ENCODE data around the gene SLC45A2. TPM values are rescaled to one million over a fixed set of nuclear protein-coding genes. Genes with fewer than 3 reads are reported as not detected.
"Not testable (repeated sequence)": the region's sequence is repeated elsewhere in the genome, so short reads cannot be mapped to it uniquely, and the experiment has no call there.

Gene SLC45A2
- total and polyA plus RNA-seq, 11 donors: 0.30 TPM; not detected in 10

- H3K9me3 ChIP-seq: no peaks in the 10 kb centered on the region
- no peak for TF ChIP-seq POLR2A (IDR thresholded peaks at IDR 0.05)
- TF ChIP-seq CTCF (IDR thresholded peaks at IDR 0.05): no peak
- H3K36me3 ChIP-seq: no peaks in the 10 kb centered on the region
- no peaks in the 10 kb centered on the region for H3K27me3 ChIP-seq
- intact Hi-C loops (cut with DNase I): loop anchor here in 4 of 10 donors (10.0 kb wide), 2 partner anchors 492 to 532 kb away; no protein-coding TSS in a partner anchor
- no peak overlapping the region for H3K4me3 ChIP-seq
- peaks cover 0 to 15% (median 0%) of the 10 kb centered on the region in 12 donors for H3K4me1 ChIP-seq
- DNase-seq (no peak), ATAC-seq (no peak)
- WGBS, 4 donors: 46 to 58% (median 49%) methylated on average over 2 of the region's 2 CpGs
- no peak overlapping the region for H3K27ac ChIP-seq
These were observed 17.7 kb downstream of the SLC45A2 start for GRCh38 chr5:33966805-33967204.

DNA sequence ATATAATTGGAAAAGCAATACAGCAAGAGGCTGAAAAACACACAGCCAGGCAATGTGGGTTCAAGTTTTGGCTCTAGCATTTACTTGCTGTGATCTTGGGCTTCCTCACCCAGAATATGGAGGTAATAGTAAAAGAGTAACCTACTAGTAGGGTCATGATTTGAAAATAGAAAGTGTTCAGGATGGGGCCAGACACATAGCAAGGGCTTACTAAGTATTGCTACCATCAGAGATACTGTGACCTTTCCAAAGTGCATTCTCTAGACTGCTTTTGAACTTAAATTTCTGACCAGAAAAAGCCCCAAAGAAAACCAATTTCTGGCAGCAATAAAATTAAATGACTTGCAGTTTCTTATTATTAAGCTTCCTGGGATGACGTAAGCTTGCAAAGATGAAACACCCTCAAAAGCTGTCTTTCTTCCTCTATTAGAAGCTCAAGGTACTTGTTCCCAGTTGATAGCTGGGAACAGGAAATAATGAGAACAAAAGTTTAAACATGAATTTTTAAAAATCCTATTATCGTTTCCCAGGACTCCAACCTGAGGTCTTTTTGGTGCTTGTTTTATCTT is 20.3 kb downstream of the SLC45A2 start:
- Histone ChIP-seq H3K9me3 (no peaks in the 10 kb centered on the region), H3K27ac (no peak overlapping the region), H3K4me1 (peaks cover 0 to 12% (median 0%) of the 10 kb centered on the region in 12 donors), H3K36me3 (no peaks in the 10 kb centered on the region), H3K27me3 (no peaks in the 10 kb centered on the region), H3K4me3 (no peak overlapping the region)
- ATAC-seq (no peak), DNase-seq (no peak)
- 69 to 80% (median 71%) methylated on average over 2 of the region's 2 CpGs for WGBS, 4 donors
- intact Hi-C loops (cut with DNase I): loop anchor here in 4 of 10 donors (10.0 kb wide), 2 partner anchors 489 to 529 kb away; no protein-coding TSS in a partner anchor
- no peak for TF ChIP-seq CTCF (IDR thresholded peaks at IDR 0.05)
- TF ChIP-seq POLR2A (IDR thresholded peaks at IDR 0.05): no peak

- no peak for DNase-seq
- Histone ChIP-seq H3K27me3 (no peaks in the 10 kb centered on the region), H3K27ac (no peak overlapping the region), H3K36me3 (no peaks in the 10 kb centered on the region), H3K4me3 (no peak overlapping the region), H3K9me3 (peaks cover 0 to 20% (median 0%) of the 10 kb centered on the region in 12 donors), H3K4me1 (no peaks in the 10 kb centered on the region)
- ATAC-seq: no peak
- no peak for TF ChIP-seq POLR2A (IDR thresholded peaks at IDR 0.05)
- no peak for TF ChIP-seq CTCF (IDR thresholded peaks at IDR 0.05)
- WGBS, 4 donors: 73 to 78% (median 76%) methylated on average over 2 of the region's 2 CpGs
- intact Hi-C loops (cut with DNase I): no loop called here
These were observed 26.3 kb downstream of the SLC45A2 start for GRCh38 chr5:33958176-33958575.

- no peak for ATAC-seq
- no peak overlapping the region for H3K4me3 ChIP-seq
- intact Hi-C loops (cut with DNase I): no loop called here
- DNase-seq: no peak
- H3K27ac ChIP-seq: no peak overlapping the region
- TF ChIP-seq CTCF (IDR thresholded peaks at IDR 0.05) (no peak), POLR2A (IDR thresholded peaks at IDR 0.05) (no peak)
- 75 to 79% (median 77%) methylated on average over 2 of the region's 2 CpGs for WGBS, 4 donors
- H3K27me3 ChIP-seq: no peaks in the 10 kb centered on the region
- no peaks in the 10 kb centered on the region for H3K36me3 ChIP-seq
- H3K9me3 ChIP-seq: peaks cover 0 to 20% (median 0%) of the 10 kb centered on the region in 12 donors
- no peaks in the 10 kb centered on the region for H3K4me1 ChIP-seq
These were observed 26.8 kb downstream of the SLC45A2 start for GRCh38 chr5:33957577-33958150.

DNA sequence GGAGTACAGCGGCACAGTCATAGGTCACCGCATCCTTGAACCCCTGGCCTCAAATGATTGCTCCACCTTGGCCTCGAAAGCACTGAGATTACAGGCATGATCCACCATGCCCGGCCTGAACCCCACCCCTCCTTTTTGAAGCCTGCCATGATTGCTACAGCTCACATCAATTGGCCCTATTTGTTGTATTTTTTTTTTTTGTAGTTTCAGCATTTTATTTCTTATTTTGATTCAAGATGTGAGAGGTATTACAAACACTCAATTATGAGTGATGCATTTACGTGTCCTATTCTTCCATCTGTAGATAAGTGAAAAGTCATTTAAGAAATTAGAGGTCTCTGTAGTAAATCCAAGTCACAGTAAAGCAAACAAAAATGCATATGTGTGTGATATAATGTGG is 32.3 kb downstream of the SLC45A2 start:
- H3K4me3 ChIP-seq; ATAC-seq; intact Hi-C loops (cut with DNase I); H3K4me1 ChIP-seq; H3K36me3 ChIP-seq; H3K27me3 ChIP-seq; H3K27ac ChIP-seq; DNase-seq: not testable (repeated sequence)
- H3K9me3 ChIP-seq: peaks cover 0 to 20% (median 0%) of the 10 kb centered on the region in 12 donors
- 77 to 95% (median 77%) methylated on average over 4 to 5 of the region's 5 CpGs for WGBS, 4 donors
